Measurements from ENCODE around the gene CCT6B. TPM values are rescaled to one million over a fixed set of nuclear protein-coding genes. Genes with fewer than 3 reads are reported as not detected.

Gene CCT6B
- total and polyA plus RNA-seq, 9 of the 15 experiments (the other 6 are each of a cell fraction or from before 2014, with no cell fraction given), result 0.25 to 0.91 (median 0.58) TPM

GRCh38 chr17:34980353-34980680, 19.1 kb upstream of the CCT6B start, which contains the start of gene LIG3 (continued):
- TF ChIP-seq ZBTB2 (IDR thresholded peaks at IDR 0.05) (peak; percentile 82), CEBPB (tag; IDR thresholded peaks at IDR 0.05) (no peak), KLF13 (tag; IDR thresholded peaks at IDR 0.05; ENCODE audit: borderline replicate concordance, low read depth) (peak; percentile 97), NCOA4 (IDR thresholded peaks at IDR 0.05; ENCODE audit: partially characterized antibody) (no peak), HSF4 (CRISPR knock-in tag; IDR thresholded peaks at IDR 0.05; ENCODE audit: borderline replicate concordance) (no peak), MYBL2 (IDR thresholded peaks at IDR 0.05; ENCODE audit: low read depth) (no peak), MYBL2 (CRISPR knock-in tag; IDR thresholded peaks at IDR 0.05; ENCODE audit: borderline replicate concordance) (no peak), MTF1 (CRISPR knock-in tag; IDR thresholded peaks at IDR 0.05; ENCODE audit: borderline replicate concordance) (no peak), HBP1 (CRISPR knock-in tag; IDR thresholded peaks at IDR 0.05) (no peak), ZNF589 (CRISPR knock-in tag; IDR thresholded peaks at IDR 0.05; ENCODE audit: low read depth) (no peak), CBX3 (IDR thresholded peaks at IDR 0.05; ENCODE audit: borderline replicate concordance in 1 of 2, low read length in 2 of 2) (0 out of 3 replicates have a peak, but pooled peaks of 1 of the 2 experiments have one; percentile 9), COPS2 (conservative IDR thresholded peaks at IDR 0.05) (no peak), ZNF311 (CRISPR knock-in tag; IDR thresholded peaks at IDR 0.05) (no peak), SAFB (IDR thresholded peaks at IDR 0.05; ENCODE audit: borderline replicate concordance, low read depth, low read length) (no peak), ZNF407 (IDR thresholded peaks at IDR 0.05; ENCODE audit: low read depth) (no peak), SMARCA4 (IDR thresholded peaks at IDR 0.05) (no peak), MYNN (IDR thresholded peaks at IDR 0.05) (no peak), MYNN (CRISPR knock-in tag; IDR thresholded peaks at IDR 0.05) (no peak), LCOR (CRISPR knock-in tag; IDR thresholded peaks at IDR 0.05) (0 out of 2 replicates have a peak, but pooled peaks have one; percentile 34), EWSR1 (IDR thresholded peaks at IDR 0.05; ENCODE audit: borderline replicate concordance, low read depth, partially characterized antibody) (no peak)
